GM12864 (cell line): Measurements from ENCODE around the gene SARDH.
"Not testable (repeated sequence)": the region's sequence is repeated elsewhere in the genome, so short reads cannot be mapped to it uniquely, and the experiment has no call there.

ENCODE experiments used
- DNase-seq: peaks from one replicate; pipeline ENCODE4 v3.0.0-alpha.2; 2011; ENCODE audit warnings: low read depth
- H3K4me3 ChIP-seq: 2 replicates; pipeline ENCODE4 v1.5.1; 2011; ENCODE audit warnings: mild to moderate bottlenecking, low read depth, low read length, control low read depth
- CTCF ChIP-seq: IDR thresholded peaks from 2 replicates; pipeline ENCODE4 v1.5.1; 2011; ENCODE audit warnings: low read depth, mild to moderate bottlenecking, moderate library complexity, low read length, control low read depth, inconsistent platforms; ENCODE audit errors: missing control alignments

SARDH gene

GRCh38 chr9:133627341-133627740 is 110.8 kb downstream of the SARDH start:
- TF ChIP-seq CTCF, result no peak
- no peak for DNase-seq
- no peak overlapping the region for H3K4me3 ChIP-seq

DNA sequence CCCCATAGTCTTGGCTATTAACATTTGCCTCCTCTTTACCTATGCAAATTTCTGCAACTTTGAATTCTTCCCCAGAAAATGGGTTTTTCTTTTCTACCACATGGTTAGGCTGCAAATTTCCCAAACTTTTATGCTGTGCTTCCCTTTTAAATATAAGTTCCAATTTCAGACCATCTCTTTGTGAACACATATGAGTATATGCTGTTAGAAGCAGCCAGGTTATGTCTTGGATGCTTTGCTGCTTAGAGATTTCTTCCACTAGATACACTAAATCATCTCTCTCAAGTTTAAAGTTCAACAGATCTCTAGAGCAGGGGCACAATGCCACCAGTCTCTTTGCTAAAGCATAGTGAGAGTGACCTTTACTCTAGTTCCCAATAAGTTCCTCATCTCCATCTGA is 112.1 kb downstream of the SARDH start:
- H3K4me3 ChIP-seq, DNase-seq: not testable (repeated sequence)

- DNase-seq, result no peak
- TF ChIP-seq CTCF, result no peak
- H3K4me3 ChIP-seq, result no peak overlapping the region
Measured at GRCh38 chr9:133622555-133622954, 115.6 kb downstream of the SARDH start.

GRCh38 chr9:133621725-133622267 is 116.4 kb downstream of the SARDH start:
- no peak for TF ChIP-seq CTCF
- no peak overlapping the region for H3K4me3 ChIP-seq
- no peak for DNase-seq

GRCh38 chr9:133619791-133620190 is 118.4 kb downstream of the SARDH start:
- H3K4me3 ChIP-seq, result no peak overlapping the region
- no peak for TF ChIP-seq CTCF
- DNase-seq, result peak; percentile 7

GRCh38 chr9:133618726-133619125 is 119.4 kb downstream of the SARDH start:
- DNase-seq, result no peak
- TF ChIP-seq CTCF, result no peak
- H3K4me3 ChIP-seq, result no peak overlapping the region

DNA sequence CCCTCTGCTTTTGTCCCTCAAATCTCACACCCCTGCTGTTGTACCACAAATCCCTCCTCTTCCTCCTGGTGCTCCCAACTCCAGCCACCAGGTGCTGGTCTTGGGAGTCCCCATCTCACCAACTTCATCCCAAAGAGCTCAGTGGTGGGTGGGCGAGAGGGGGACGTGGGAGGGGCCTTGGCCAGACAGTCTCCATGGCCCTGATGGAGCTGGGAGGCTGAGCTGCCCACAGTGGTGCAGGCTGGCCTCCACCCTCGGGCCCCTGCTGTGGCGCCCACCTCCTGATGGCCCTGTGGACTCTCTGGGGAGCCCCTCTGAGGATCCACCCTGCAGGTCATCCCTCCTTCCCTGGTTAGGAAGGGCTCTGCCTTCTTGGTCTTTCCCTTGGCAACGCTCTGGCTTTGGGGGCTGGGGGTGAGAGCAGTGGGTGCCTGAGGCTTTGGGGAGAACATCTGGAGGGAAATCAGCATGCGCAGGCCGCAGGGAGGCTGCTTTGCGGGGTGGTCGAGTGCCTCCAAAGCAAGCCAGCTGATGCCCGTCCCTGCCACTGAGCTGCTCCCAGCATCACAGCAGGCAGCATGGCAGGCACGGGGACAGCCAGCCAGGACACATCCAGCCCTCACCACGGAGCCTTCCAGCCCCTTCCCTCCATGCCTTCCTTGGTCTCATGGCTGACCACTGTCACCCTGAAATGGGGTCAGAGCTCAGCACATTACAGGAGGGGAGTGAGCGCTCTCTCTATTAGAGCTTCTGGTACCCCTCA is 121.3 kb downstream of the SARDH start:
- no peak for DNase-seq
- H3K4me3 ChIP-seq, result no peak overlapping the region
- TF ChIP-seq CTCF, result no peak
